Dedifferentiated amniotic fluid mesenchymal stem cell (primary cell): ENCODE results near the gene PRELID1.
"Not testable (repeated sequence)": the region's sequence is repeated elsewhere in the genome, so short reads cannot be mapped to it uniquely, and the experiment has no call there.

Source experiments
- DNase-seq: peaks from one replicate; pipeline ENCODE4 v3.0.0-alpha.2; 2016; ENCODE audit errors: extremely low spot score

PRELID1 gene

GRCh38 chr5:177336603-177337494 lies 33.2 kb downstream of the PRELID1 start:
- no peak for DNase-seq

GRCh38 chr5:177338251-177339106 lies 34.9 kb downstream of the PRELID1 start:
- no peak for DNase-seq

DNA sequence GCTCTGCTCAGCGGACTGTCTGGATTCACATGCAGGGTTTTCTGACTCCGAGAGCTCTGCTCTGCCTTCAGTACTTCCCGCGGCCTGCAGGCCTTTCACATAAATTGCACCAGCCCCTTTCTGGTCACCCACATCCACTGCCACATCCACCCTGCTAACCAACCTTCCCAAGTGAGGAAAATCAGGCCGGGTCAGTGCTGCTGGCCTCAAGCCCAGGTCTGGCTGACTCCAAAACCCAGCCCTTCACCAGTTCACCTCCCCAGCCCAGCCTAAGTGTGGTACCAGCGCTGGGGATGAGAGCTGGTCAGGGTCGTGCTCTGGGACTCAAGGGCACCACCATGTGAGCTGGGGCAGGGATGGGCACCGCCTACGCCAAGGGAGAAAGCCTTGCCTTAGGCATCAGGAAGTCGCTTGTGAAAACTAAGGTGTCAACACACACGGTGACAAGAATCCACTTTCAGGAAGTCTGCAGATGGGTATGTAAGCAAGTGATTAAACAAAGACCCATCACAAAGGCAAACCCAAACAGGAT lies 35.6 kb downstream of the PRELID1 start:
- no peak for DNase-seq

GRCh38 chr5:177343000-177343399 lies 39.4 kb downstream of the PRELID1 start:
- not testable (repeated sequence) for DNase-seq

- DNase-seq: no peak
These were observed 40.2 kb downstream of the PRELID1 start for GRCh38 chr5:177343777-177344176.

- DNase-seq: no peak
These were observed 41.3 kb downstream of the PRELID1 start for GRCh38 chr5:177344891-177345290.

- no peak for DNase-seq
These were observed 43.2 kb downstream of the PRELID1 start for GRCh38 chr5:177346820-177347219.

- DNase-seq: no peak
These were observed 44.1 kb downstream of the PRELID1 start for GRCh38 chr5:177347699-177348098.

DNA sequence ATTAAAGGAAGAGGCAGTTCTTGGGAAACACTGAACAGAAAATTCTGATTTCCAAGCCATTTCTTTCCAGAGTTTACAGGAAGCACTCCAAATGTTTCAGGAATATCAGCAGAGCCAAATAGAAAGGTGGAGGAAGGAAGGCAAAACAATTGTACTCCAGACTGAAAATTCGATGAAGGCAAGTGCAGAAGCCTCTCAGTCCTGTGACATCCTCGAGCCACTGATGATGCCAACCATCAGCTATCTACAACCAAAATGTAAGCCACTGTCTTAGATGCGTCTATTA lies 45.7 kb downstream of the PRELID1 start:
- DNase-seq: no peak

- no peak for DNase-seq
These were observed 46.2 kb downstream of the PRELID1 start for GRCh38 chr5:177349762-177350161.

DNA sequence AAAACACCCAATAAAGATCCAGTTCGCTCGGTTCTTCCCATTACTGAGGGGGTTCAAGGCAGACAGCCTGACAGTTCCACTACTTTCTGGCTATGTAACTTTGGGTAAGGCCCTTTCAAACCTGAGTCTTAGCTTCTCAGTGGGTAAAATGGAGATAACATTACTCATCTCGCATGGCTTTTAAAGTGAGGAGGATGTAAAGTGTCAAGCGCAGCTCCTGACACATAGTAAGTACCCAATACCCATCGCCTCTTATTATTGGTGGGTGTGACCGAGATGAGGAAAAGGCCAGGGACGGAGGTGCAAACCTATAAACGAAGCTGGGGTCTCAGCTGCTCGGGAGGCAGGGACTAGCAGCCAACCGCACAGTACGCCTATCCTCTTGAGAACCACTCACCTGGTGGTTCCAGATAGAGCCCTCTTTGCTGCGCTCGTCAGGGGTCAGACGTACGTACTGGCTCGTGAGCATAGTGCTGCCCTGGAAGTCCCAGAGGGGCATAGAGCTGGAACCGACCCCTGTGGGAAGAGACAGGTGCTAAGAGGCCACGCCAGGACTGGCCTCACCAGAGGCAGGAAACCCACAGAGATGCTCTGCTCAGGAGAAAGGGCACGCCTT lies 47.3 kb downstream of the PRELID1 start:
- DNase-seq: no peak

DNA sequence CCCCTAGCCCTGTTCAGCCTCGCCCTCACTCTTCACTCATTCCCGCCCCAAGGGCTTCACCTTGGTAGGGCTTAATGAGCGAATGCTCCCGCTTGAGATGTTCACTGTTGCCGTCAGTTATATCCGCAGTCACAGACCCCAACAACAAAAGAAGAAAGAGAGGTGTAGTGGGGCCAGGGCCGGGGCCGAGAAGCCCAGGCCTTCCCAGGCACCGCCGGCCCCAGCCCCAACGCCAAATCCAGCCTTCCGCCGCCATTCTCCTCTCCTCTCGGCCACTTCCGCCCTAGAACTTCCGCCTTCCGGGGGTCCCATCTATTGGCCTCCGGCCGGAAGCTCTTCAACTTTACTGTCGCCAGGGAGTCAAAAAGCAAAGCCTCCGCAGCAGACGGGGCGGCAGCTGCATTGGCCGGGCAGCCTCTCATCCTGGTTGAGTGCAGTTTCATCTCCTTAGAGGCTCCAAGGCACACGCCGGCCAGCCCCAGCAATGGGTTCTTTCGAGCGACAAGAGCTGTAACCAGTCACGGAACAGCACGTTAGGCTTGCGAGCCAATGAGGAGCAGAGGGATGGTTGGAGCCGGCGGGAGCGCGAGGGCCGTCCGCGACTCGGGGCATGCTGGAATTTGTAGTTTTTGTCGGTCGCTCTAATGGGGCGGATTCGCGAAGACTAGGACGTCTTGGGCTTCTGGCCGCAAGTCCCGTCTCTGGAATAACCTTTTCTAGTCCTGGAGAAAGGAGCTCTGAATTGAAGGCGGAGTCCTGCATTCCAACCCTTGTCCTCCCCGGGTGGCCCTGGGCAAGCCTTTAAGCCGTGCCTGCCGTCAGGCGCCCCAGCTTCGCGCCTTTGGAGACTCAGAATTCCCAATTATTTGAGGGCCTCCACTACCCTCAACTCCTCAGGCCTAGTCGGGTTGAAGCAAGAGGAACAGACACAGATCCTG lies 48.1 kb downstream of the PRELID1 start, which contains the start of gene LMAN2:
Gene LMAN2, minus strand, starts transcription at position 277 of the 938 bp plus-strand sequence. Its CDS starts 21 bp downstream, at position 256.
- peak; percentile 97 for DNase-seq

GRCh38 chr5:177353093-177353492 lies 49.5 kb downstream of the PRELID1 start:
- no peak for DNase-seq

GRCh38 chr5:177354256-177354655 lies 50.7 kb downstream of the PRELID1 start:
- DNase-seq: no peak

DNA sequence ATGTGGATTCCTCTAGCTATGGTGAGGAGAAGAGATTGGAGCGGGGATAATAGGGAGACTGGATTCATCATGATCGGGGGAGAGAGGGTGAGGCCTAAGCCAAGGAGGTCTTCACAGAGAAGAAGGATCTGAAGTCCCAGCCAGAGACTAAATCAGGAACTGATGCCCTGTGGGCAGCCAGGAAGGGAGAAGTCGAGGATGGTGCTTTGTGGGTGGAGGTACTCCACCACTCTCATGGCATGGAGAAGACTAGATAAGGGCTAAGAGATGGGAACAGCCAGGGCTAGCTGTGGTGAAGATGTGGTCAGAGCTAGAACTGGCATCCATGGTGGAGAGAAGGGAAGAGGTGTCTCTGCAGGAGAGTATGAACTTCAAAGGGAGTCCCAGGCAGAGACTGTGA lies 51.1 kb downstream of the PRELID1 start:
- no peak for DNase-seq

- DNase-seq: no peak
These were observed 51.7 kb downstream of the PRELID1 start for GRCh38 chr5:177355162-177355867.

GRCh38 chr5:177355868-177356168 lies 52.2 kb downstream of the PRELID1 start:
- no peak for DNase-seq
